Spinal cord (tissue), 10 donors: ENCODE results near the gene AP2M1. TPM values are rescaled to one million over a fixed set of nuclear protein-coding genes. Genes with fewer than 3 reads are reported as not detected.

Experiments
- DNase-seq, 6 donors: peaks; one replicate each; pipeline versions ENCODE4 v3.0.0 to v3.0.0-alpha.2; 2013 to 2015; ENCODE audit warnings: low spot score in 6 of 6, low read depth in 4 of 6
- H3K27ac ChIP-seq: one replicate; pipeline ENCODE4 v1.5.1; 2013; ENCODE audit warnings: low read depth, low read length, control low read depth
- H3K27me3 ChIP-seq: one replicate; pipeline ENCODE4 v1.6.1; 2013; ENCODE audit warnings: low read length; ENCODE audit not compliant: control insufficient read depth, insufficient read depth
- H3K36me3 ChIP-seq: one replicate; pipeline ENCODE4 v1.6.1; 2013; ENCODE audit warnings: low read length; ENCODE audit not compliant: control insufficient read depth, insufficient read depth
- H3K4me1 ChIP-seq: one replicate; pipeline ENCODE4 v1.6.1; 2013; ENCODE audit warnings: low read length; ENCODE audit not compliant: control insufficient read depth, insufficient read depth
- H3K4me3 ChIP-seq: one replicate; pipeline ENCODE4 v1.5.1; 2013; ENCODE audit warnings: low read depth, low read length, control low read depth
- H3K9me3 ChIP-seq: one replicate; pipeline ENCODE4 v1.6.1; 2013; ENCODE audit warnings: low read length; ENCODE audit not compliant: control insufficient read depth, insufficient read depth
- WGBS: methylation state at CpG from one replicate; pipeline ENCODE4 v1.1.5; 2013; ENCODE audit warnings: missing lambda C conversion rate; ENCODE audit not compliant: insufficient coverage; 5-methylcytosine and 5-hydroxymethylcytosine counted together
- long read RNA-seq, 4 donors: transcript quantifications; one replicate each; lab custom pipeline, GENCODE V29; 2026
- polyA plus RNA-seq, 2 donors: library from polyadenylated mRNA; unstranded; fragments of 120-200 nt; gene quantifications; one replicate each; pipeline ENCODE4 v1.2.1, GENCODE V29; 2013; ENCODE audit not compliant: insufficient read length in 2 of 2
- total RNA-seq, 2 donors: library from RNA; depleted of rRNA in 1 of 2; stranded (reverse); fragments of 120-200 nt in 1 of 2; fragments of >200 nt in 1 of 2; gene quantifications; one replicate each; pipeline versions ENCODE4 v1.2.3 to v1.2.4, GENCODE V29; 2013 to 2014
- donor health status: healthy.

AP2M1 gene
- total RNA-seq (100 to 1,000 TPM; 293 to 307 TPM), polyA plus RNA-seq (100 to 1,000 TPM; 523 to 556 TPM)
- long read RNA-seq, donor 1, transcript AP2M1-207 (10 exons, 1,950 nt): minor isoform, 6 of 211 reads
- long read RNA-seq, donor 1, transcript AP2M1-214 (3 exons, 684 nt): minor isoform, 8 of 211 reads
- long read RNA-seq, donor 1, transcript AP2M1-202 (11 exons, 2,091 nt): major isoform, 158 of 211 reads
- long read RNA-seq, donor 1, partial matches to known transcripts: 27 of 211 reads
- long read RNA-seq, donor 1, other reads (novel, unspliced or antisense): 8 of 211 reads
- long read RNA-seq, donor 2, transcript AP2M1-202 (11 exons, 2,091 nt): major isoform, 48 of 66 reads
- long read RNA-seq, donor 2, partial matches to known transcripts: 9 of 66 reads
- long read RNA-seq, donor 2, other reads (novel, unspliced or antisense): 0 of 66 reads
- long read RNA-seq, donor 3, transcript AP2M1-214 (3 exons, 684 nt): minor isoform, 5 of 72 reads
- long read RNA-seq, donor 3, transcript AP2M1-202 (11 exons, 2,091 nt): major isoform, 58 of 72 reads
- long read RNA-seq, donor 3, partial matches to known transcripts: 6 of 72 reads
- long read RNA-seq, donor 3, other reads (novel, unspliced or antisense): 0 of 72 reads
- long read RNA-seq, donor 4, transcript AP2M1-214 (3 exons, 684 nt): minor isoform, 7 of 135 reads
- long read RNA-seq, donor 4, transcript AP2M1-202 (11 exons, 2,091 nt): major isoform, 98 of 135 reads
- long read RNA-seq, donor 4, partial matches to known transcripts: 24 of 135 reads
- long read RNA-seq, donor 4, other reads (novel, unspliced or antisense): 0 of 135 reads

DNA sequence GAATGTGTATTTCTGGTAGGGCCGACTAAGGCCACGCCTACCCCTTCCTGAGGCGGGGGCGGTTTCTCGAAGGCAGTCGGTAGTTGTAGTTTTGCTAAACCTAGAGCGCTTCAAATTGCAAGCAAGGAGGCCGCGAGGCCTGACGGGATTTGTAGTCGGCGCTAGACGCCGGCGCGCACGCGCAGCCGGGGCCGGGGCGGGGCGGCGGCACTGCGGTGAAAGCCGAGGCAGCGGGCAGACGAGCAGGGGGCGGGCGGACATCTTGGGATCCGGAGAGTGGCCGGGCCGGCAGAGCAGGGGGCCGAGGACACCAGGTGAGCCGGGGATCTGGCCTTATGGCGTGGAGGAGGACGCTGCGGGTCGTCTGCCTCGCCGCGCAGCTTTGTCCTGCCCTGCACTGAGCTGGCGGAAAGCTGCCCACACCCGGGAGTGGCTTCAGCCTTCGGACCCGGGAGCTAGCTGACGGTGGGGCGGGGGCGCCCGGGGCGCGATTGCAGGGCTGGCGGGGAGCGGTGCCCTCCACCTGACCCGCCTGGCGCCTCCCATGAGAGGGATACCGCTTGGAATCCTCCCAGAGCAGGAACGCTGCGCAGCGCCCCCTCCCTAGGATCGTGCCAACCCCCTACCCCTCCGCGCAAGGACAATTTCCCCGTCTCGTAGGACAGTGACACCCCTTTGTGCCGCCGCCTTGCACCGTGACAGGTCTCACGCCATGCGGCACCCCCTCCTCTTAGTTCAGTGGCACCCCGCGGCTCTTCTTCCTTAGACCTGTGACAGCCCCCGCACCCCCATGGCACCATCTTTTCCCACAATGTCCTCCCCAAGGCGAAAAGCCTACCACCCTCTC, at the start of gene AP2M1:
TSS of gene AP2M1 (plus strand) at position 210 of the 847 bp plus-strand sequence. CDS start 2,139 bp downstream, outside the sequence.
- H3K36me3 ChIP-seq: peaks cover 58% of the 10 kb centered on the region
- DNase-seq: peak; percentile 89 to 100 (median 96)
- peak within 1 kb of the TSS; percentile 87 for H3K27ac ChIP-seq
- H3K4me1 ChIP-seq: peaks cover 33% of the 10 kb centered on the region
- peak within 1 kb of the TSS; percentile 97 for H3K4me3 ChIP-seq
- H3K27me3 ChIP-seq: no peaks in the 10 kb centered on the region
- under 1% methylated on average over 73 of the region's 73 CpGs for WGBS
- no peaks in the 10 kb centered on the region for H3K9me3 ChIP-seq

DNA sequence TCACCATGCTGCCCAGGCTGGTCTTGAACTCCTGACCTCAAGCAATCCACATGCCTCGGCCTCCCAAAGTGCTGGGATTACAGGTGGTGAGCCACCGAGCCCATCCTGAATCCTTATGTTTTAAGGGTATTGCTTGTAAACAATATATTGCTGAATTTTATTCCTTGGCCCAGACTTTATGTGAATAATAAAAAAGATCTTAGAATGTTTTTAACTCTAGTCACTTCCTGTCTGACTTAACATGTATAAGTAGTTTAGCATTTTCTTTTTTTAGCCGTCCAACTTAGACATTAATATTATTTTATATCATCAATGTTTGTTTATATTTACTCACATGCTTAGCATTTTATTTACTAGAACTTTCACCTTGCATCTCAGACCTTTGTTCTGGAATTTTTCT, 48.6 kb upstream of the AP2M1 start:
- H3K9me3 ChIP-seq: no peaks in the 10 kb centered on the region

DNA sequence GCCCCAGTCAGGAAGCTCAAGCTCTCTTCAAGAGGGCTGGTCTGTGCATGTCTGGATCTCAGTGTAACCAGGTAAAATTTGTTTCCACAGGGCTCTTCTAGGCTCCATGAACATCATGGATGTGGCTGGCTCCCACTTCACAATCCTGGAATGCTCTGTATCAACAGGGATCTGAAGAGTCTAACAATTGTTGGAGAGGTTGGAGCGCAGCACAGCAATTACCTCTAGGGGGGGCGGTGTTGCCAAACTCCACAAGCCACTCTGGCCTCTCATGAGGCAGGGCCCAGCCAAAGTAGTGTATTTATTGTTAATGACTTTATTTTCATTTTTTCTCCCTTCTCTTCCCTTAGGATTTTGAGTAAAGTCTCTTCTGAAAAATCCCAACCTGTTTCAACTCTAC, 45.6 kb upstream of the AP2M1 start:
- Histone ChIP-seq H3K36me3 (no peaks in the 10 kb centered on the region), H3K27me3 (no peaks in the 10 kb centered on the region), H3K4me1 (no peaks in the 10 kb centered on the region), H3K4me3 (no peak overlapping the region), H3K9me3 (no peaks in the 10 kb centered on the region), H3K27ac (no peak overlapping the region)
- WGBS: no CpG with 5 or more reads among the region's 2 CpGs
- DNase-seq: no peak

More for the DNA sequence above, 48.6 kb upstream of the AP2M1 start:
- H3K4me1 ChIP-seq: no peaks in the 10 kb centered on the region
- no peak overlapping the region for H3K27ac ChIP-seq
- H3K4me3 ChIP-seq: no peak overlapping the region
- H3K27me3 ChIP-seq: no peaks in the 10 kb centered on the region
- WGBS: no CpG with 5 or more reads among the region's 3 CpGs
- no peaks in the 10 kb centered on the region for H3K36me3 ChIP-seq
- DNase-seq: no peak

- H3K27me3 ChIP-seq: no peaks in the 10 kb centered on the region
- no peak for DNase-seq
- no peaks in the 10 kb centered on the region for H3K9me3 ChIP-seq
- H3K27ac ChIP-seq: no peak overlapping the region
- H3K4me1 ChIP-seq: no peaks in the 10 kb centered on the region
- H3K36me3 ChIP-seq: no peaks in the 10 kb centered on the region
- H3K4me3 ChIP-seq: no peak overlapping the region
- whole genome bisulfite sequencing: no CpG with 5 or more reads among the region's 4 CpGs
These were observed 41.7 kb upstream of the AP2M1 start for GRCh38 chr3:184132945-184133344.

DNA sequence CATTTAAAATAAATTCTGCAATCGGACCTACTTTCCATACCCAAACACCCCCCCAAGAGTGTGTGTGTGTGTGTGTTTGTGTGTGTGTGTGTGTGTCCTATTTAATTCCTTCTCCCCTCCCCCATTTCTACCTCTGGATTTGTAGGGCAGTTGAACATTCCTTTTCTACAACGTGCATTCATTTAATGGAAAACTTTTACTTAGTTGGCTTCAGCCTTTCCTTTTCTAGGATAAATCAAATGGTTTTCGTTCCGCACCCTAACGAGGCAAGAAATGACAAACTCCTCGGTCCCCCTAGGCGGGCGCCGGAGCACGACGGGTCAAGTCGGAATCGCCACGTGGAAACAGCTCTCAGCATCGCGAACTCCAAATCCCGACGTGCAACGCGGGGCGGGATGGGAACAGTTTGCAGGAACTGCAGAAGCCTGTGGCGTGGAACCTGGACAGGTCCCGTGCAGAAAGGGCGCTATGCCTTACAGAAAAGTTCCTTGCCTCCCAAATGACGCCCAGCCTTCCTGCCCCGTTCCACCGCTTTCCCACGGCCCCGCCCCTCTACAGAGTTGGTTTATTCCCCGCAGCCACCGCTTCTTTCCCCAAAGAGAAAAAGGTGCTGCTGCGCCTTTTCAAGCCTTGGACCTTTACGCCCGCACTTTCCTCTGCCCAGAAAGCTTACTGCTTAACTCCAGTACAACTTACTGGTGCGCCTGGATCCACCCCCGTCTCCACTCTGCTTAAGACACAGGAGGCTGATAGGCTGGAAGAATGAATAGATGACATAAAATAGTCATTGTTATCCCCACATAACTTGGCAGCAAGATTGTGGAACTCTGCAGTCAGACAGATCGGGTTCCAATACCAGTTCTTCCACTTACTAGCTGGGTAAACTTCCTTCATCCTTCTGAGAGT, 40.6 kb upstream of the AP2M1 start:
- Histone ChIP-seq H3K9me3 (no peaks in the 10 kb centered on the region), H3K27me3 (no peaks in the 10 kb centered on the region), H3K4me1 (no peaks in the 10 kb centered on the region), H3K36me3 (peaks cover 7% of the 10 kb centered on the region), H3K27ac (peak overlapping the region; percentile 87), H3K4me3 (peak overlapping the region; percentile 87)
- 0% methylated on average over 33 of the region's 37 CpGs for WGBS
- peak in 4 of 6 donors; percentile 63 to 92 (median 77) for DNase-seq

GRCh38 chr3:184134746-184135148, 39.9 kb upstream of the AP2M1 start:
- H3K4me3 ChIP-seq: peak overlapping the region; percentile 87
- H3K27ac ChIP-seq: peak overlapping the region; percentile 87
- H3K4me1 ChIP-seq: no peaks in the 10 kb centered on the region
- peaks cover 8% of the 10 kb centered on the region for H3K36me3 ChIP-seq
- DNase-seq: no peak
- WGBS: 0% methylated on average over 21 of the region's 21 CpGs
- no peaks in the 10 kb centered on the region for H3K9me3 ChIP-seq
- H3K27me3 ChIP-seq: no peaks in the 10 kb centered on the region

GRCh38 chr3:184135149-184135910, 39.3 kb upstream of the AP2M1 start, which contains the start of gene EIF2B5:
TSS of gene EIF2B5 (plus strand) at chr3:184135358. CDS start at chr3:184135386, 28 bp downstream.
- H3K4me1 ChIP-seq: no peaks in the 10 kb centered on the region
- DNase-seq: peak; percentile 88 to 99 (median 96)
- H3K9me3 ChIP-seq: no peaks in the 10 kb centered on the region
- no peaks in the 10 kb centered on the region for H3K27me3 ChIP-seq
- H3K27ac ChIP-seq: peak within 1 kb of the TSS; percentile 87
- under 1% methylated on average over 48 of the region's 56 CpGs for WGBS
- H3K36me3 ChIP-seq: peaks cover 14% of the 10 kb centered on the region
- peak within 1 kb of the TSS; percentile 87 for H3K4me3 ChIP-seq

- H3K27ac ChIP-seq: peak overlapping the region; percentile 87
- DNase-seq: no peak
- H3K4me1 ChIP-seq: no peaks in the 10 kb centered on the region
- WGBS: 6% methylated on average over 7 of the region's 9 CpGs
- H3K4me3 ChIP-seq: peak overlapping the region; percentile 87
- no peaks in the 10 kb centered on the region for H3K9me3 ChIP-seq
- H3K27me3 ChIP-seq: no peaks in the 10 kb centered on the region
- peaks cover 17% of the 10 kb centered on the region for H3K36me3 ChIP-seq
These were observed 38.8 kb upstream of the AP2M1 start for GRCh38 chr3:184135911-184136260.
